ENCODE measurements around the gene NPB.
A peak's percentile ranks its signal among the peaks of the same experiment; 100 is the strongest.

The NPB gene

GRCh38 chr17:81912441-81913309 lies 10.6 kb downstream of the NPB start:
- H2BK120ac ChIP-seq (ENCODE audit: low read depth, low read length) = no peak overlapping the region
- H3K9ac ChIP-seq (ENCODE audit: low read length) = no peak overlapping the region
- H3K4me3 ChIP-seq (ENCODE audit: low read length) = no peak overlapping the region
- no peak overlapping the region for H2AK5ac ChIP-seq (ENCODE audit: low read length)
- no peak overlapping the region for H4K8ac ChIP-seq (ENCODE audit: low read depth, low read length)
- H3K4me2 ChIP-seq (ENCODE audit: low read length) = no peak overlapping the region
- DNase-seq = no peak
- H3K79me2 ChIP-seq (ENCODE audit: control insufficient read depth, insufficient read depth, low read length) = peaks cover 11% of the 10 kb centered on the region
- H3K36me3 ChIP-seq (ENCODE audit: control insufficient read depth, insufficient read depth, low read length) = peaks cover 7% of the 10 kb centered on the region
- H2BK15ac ChIP-seq (replicated peaks; ENCODE audit: low read depth) = no peak overlapping the region
- no peak overlapping the region for H3K4ac ChIP-seq (ENCODE audit: low read depth, low read length)
- H3K23ac ChIP-seq (ENCODE audit: low read length) = no peak overlapping the region
- no peak overlapping the region for H3K56ac ChIP-seq (ENCODE audit: low read length)
- no peaks in the 10 kb centered on the region for H3K27me3 ChIP-seq (ENCODE audit: insufficient read depth, low read length, poor library complexity)
- peaks cover 8% of the 10 kb centered on the region for H3K4me1 ChIP-seq (ENCODE audit: control insufficient read depth, low read depth, low read length)
- H3K18ac ChIP-seq (ENCODE audit: low read length) = no peak overlapping the region
- no peak overlapping the region for H2BK5ac ChIP-seq (ENCODE audit: low read length)
- no peak overlapping the region for H4K5ac ChIP-seq (ENCODE audit: low read length)
- H3K79me1 ChIP-seq (ENCODE audit: low read length) = peaks cover 16% of the 10 kb centered on the region
- H3K27ac ChIP-seq (ENCODE audit: low read depth, low read length) = no peak overlapping the region
- no CpG with 5 or more reads among the region's 32 CpGs for WGBS (ENCODE audit: extremely low coverage, insufficient coverage, low lambda C conversion rate)

- H3K36me3 ChIP-seq (ENCODE audit: control insufficient read depth, insufficient read depth, low read length) = peaks cover 7% of the 10 kb centered on the region
- no peak overlapping the region for H3K18ac ChIP-seq (ENCODE audit: low read length)
- H3K4me3 ChIP-seq (ENCODE audit: low read length) = no peak overlapping the region
- H3K4ac ChIP-seq (ENCODE audit: low read depth, low read length) = no peak overlapping the region
- H4K5ac ChIP-seq (ENCODE audit: low read length) = no peak overlapping the region
- peaks cover 8% of the 10 kb centered on the region for H3K4me1 ChIP-seq (ENCODE audit: control insufficient read depth, low read depth, low read length)
- H4K8ac ChIP-seq (ENCODE audit: low read depth, low read length) = no peak overlapping the region
- H3K56ac ChIP-seq (ENCODE audit: low read length) = no peak overlapping the region
- no peak overlapping the region for H3K4me2 ChIP-seq (ENCODE audit: low read length)
- peaks cover 11% of the 10 kb centered on the region for H3K79me2 ChIP-seq (ENCODE audit: control insufficient read depth, insufficient read depth, low read length)
- H2BK15ac ChIP-seq (replicated peaks; ENCODE audit: low read depth) = no peak overlapping the region
- H2BK120ac ChIP-seq (ENCODE audit: low read depth, low read length) = no peak overlapping the region
- peaks cover 16% of the 10 kb centered on the region for H3K79me1 ChIP-seq (ENCODE audit: low read length)
- no peak overlapping the region for H2AK5ac ChIP-seq (ENCODE audit: low read length)
- DNase-seq = no peak
- no peak overlapping the region for H3K9ac ChIP-seq (ENCODE audit: low read length)
- H3K23ac ChIP-seq (ENCODE audit: low read length) = no peak overlapping the region
- H2BK5ac ChIP-seq (ENCODE audit: low read length) = no peak overlapping the region
- no peak overlapping the region for H3K27ac ChIP-seq (ENCODE audit: low read depth, low read length)
- WGBS (ENCODE audit: extremely low coverage, insufficient coverage, low lambda C conversion rate) = no CpG with 5 or more reads among the region's 31 CpGs
- no peaks in the 10 kb centered on the region for H3K27me3 ChIP-seq (ENCODE audit: insufficient read depth, low read length, poor library complexity)
Observed at GRCh38 chr17:81913394-81914102, 11.5 kb downstream of the NPB start.

GRCh38 chr17:81914103-81914850 lies 12.2 kb downstream of the NPB start:
- Histone ChIP-seq H2BK15ac (replicated peaks; ENCODE audit: low read depth) (no peak overlapping the region), H3K27me3 (ENCODE audit: insufficient read depth, low read length, poor library complexity) (no peaks in the 10 kb centered on the region), H2BK5ac (ENCODE audit: low read length) (no peak overlapping the region), H3K18ac (ENCODE audit: low read length) (no peak overlapping the region), H3K79me2 (ENCODE audit: control insufficient read depth, insufficient read depth, low read length) (peaks cover 11% of the 10 kb centered on the region), H3K23ac (ENCODE audit: low read length) (no peak overlapping the region), H3K4me1 (ENCODE audit: control insufficient read depth, low read depth, low read length) (peaks cover 8% of the 10 kb centered on the region), H3K4me2 (ENCODE audit: low read length) (no peak overlapping the region), H2BK120ac (ENCODE audit: low read depth, low read length) (no peak overlapping the region), H3K4me3 (ENCODE audit: low read length) (no peak overlapping the region), H4K5ac (ENCODE audit: low read length) (no peak overlapping the region), H3K56ac (ENCODE audit: low read length) (no peak overlapping the region), H3K4ac (ENCODE audit: low read depth, low read length) (no peak overlapping the region), H3K9ac (ENCODE audit: low read length) (no peak overlapping the region), H4K8ac (ENCODE audit: low read depth, low read length) (no peak overlapping the region), H2AK5ac (ENCODE audit: low read length) (no peak overlapping the region), H3K36me3 (ENCODE audit: control insufficient read depth, insufficient read depth, low read length) (peaks cover 7% of the 10 kb centered on the region), H3K27ac (ENCODE audit: low read depth, low read length) (no peak overlapping the region), H3K79me1 (ENCODE audit: low read length) (peaks cover 16% of the 10 kb centered on the region)
- no CpG with 5 or more reads among the region's 36 CpGs for WGBS (ENCODE audit: extremely low coverage, insufficient coverage, low lambda C conversion rate)
- DNase-seq = no peak

- H3K36me3 ChIP-seq (ENCODE audit: control insufficient read depth, insufficient read depth, low read length) = peaks cover 9% of the 10 kb centered on the region
- H3K79me1 ChIP-seq (ENCODE audit: low read length) = peaks cover 20% of the 10 kb centered on the region
- no peak overlapping the region for H2AK5ac ChIP-seq (ENCODE audit: low read length)
- H3K4me2 ChIP-seq (ENCODE audit: low read length) = no peak overlapping the region
- no peak overlapping the region for H4K8ac ChIP-seq (ENCODE audit: low read depth, low read length)
- no peak overlapping the region for H3K9ac ChIP-seq (ENCODE audit: low read length)
- H3K4me1 ChIP-seq (ENCODE audit: control insufficient read depth, low read depth, low read length) = peaks cover 5% of the 10 kb centered on the region
- H3K79me2 ChIP-seq (ENCODE audit: control insufficient read depth, insufficient read depth, low read length) = peaks cover 18% of the 10 kb centered on the region
- H3K27me3 ChIP-seq (ENCODE audit: insufficient read depth, low read length, poor library complexity) = no peaks in the 10 kb centered on the region
- no peak overlapping the region for H2BK120ac ChIP-seq (ENCODE audit: low read depth, low read length)
- no peak overlapping the region for H3K27ac ChIP-seq (ENCODE audit: low read depth, low read length)
- no peak overlapping the region for H3K56ac ChIP-seq (ENCODE audit: low read length)
- no peak overlapping the region for H3K4ac ChIP-seq (ENCODE audit: low read depth, low read length)
- DNase-seq = no peak
- no CpG with 5 or more reads among the region's 12 CpGs for WGBS (ENCODE audit: extremely low coverage, insufficient coverage, low lambda C conversion rate)
- no peak overlapping the region for H4K5ac ChIP-seq (ENCODE audit: low read length)
- no peak overlapping the region for H3K4me3 ChIP-seq (ENCODE audit: low read length)
- H2BK15ac ChIP-seq (replicated peaks; ENCODE audit: low read depth) = no peak overlapping the region
- H3K23ac ChIP-seq (ENCODE audit: low read length) = no peak overlapping the region
- no peak overlapping the region for H2BK5ac ChIP-seq (ENCODE audit: low read length)
- no peak overlapping the region for H3K18ac ChIP-seq (ENCODE audit: low read length)
Observed at GRCh38 chr17:81915331-81915730, 13.3 kb downstream of the NPB start.

GRCh38 chr17:81916234-81917001 lies 14.4 kb downstream of the NPB start:
- WGBS (ENCODE audit: extremely low coverage, insufficient coverage, low lambda C conversion rate) = no CpG with 5 or more reads among the region's 21 CpGs
- Histone ChIP-seq H4K8ac (ENCODE audit: low read depth, low read length) (no peak overlapping the region), H3K36me3 (ENCODE audit: control insufficient read depth, insufficient read depth, low read length) (peaks cover 10% of the 10 kb centered on the region)

More at GRCh38 chr17:81916234-81917001, 14.4 kb downstream of the NPB start:
- Histone ChIP-seq H3K4me2 (ENCODE audit: low read length) (peak overlapping the region; percentile 81), H3K79me2 (ENCODE audit: control insufficient read depth, insufficient read depth, low read length) (peaks cover 28% of the 10 kb centered on the region), H3K27me3 (ENCODE audit: insufficient read depth, low read length, poor library complexity) (no peaks in the 10 kb centered on the region), H3K9ac (ENCODE audit: low read length) (peak overlapping the region; percentile 87), H3K56ac (ENCODE audit: low read length) (peak overlapping the region; percentile 87), H2BK5ac (ENCODE audit: low read length) (no peak overlapping the region), H3K23ac (ENCODE audit: low read length) (peak overlapping the region; percentile 15), H3K27ac (ENCODE audit: low read depth, low read length) (no peak overlapping the region), H2BK15ac (replicated peaks; ENCODE audit: low read depth) (no peak overlapping the region), H3K79me1 (ENCODE audit: low read length) (peaks cover 27% of the 10 kb centered on the region), H3K18ac (ENCODE audit: low read length) (no peak overlapping the region), H3K4me3 (ENCODE audit: low read length) (no peak overlapping the region), H2AK5ac (ENCODE audit: low read length) (no peak overlapping the region), H4K5ac (ENCODE audit: low read length) (no peak overlapping the region), H2BK120ac (ENCODE audit: low read depth, low read length) (no peak overlapping the region), H3K4ac (ENCODE audit: low read depth, low read length) (no peak overlapping the region), H3K4me1 (ENCODE audit: control insufficient read depth, low read depth, low read length) (peaks cover 5% of the 10 kb centered on the region)
- DNase-seq = peak; percentile 48

Measured in mesendoderm (in vitro differentiated cells).